Esophagus squamous epithelium (tissue), 5 donors: ENCODE measurements around the gene INTS1. TPM values are rescaled to one million over a fixed set of nuclear protein-coding genes. Genes with fewer than 3 reads are reported as not detected.
"Not testable (repeated sequence)": the region's sequence is repeated elsewhere in the genome, so short reads cannot be mapped to it uniquely, and the experiment has no call there.

Source experiments
- DNase-seq: peaks from one replicate; lab custom pipeline; 2025; lab: John Stamatoyannopoulos, UW
- H3K27ac ChIP-seq, 4 donors: fragments of 200-600 bp; sonication (generic); one replicate each; pipeline ENCODE4 v1.5.1; 2016 to 2019; ENCODE audit warnings: mild to moderate bottlenecking in 1 of 4
- H3K27me3 ChIP-seq, 4 donors: fragments of 200-600 bp; sonication (generic); 1 replicate in 3 of 4; 2 replicates in 1 of 4; pipeline versions ENCODE4 v1.5.1 to v1.6.0; 2017 to 2021; ENCODE audit warnings: antibody characterized with exemption in 1 of 4
- H3K36me3 ChIP-seq, 3 donors: fragments of 200-600 bp; sonication (generic); one replicate each; pipeline ENCODE4 v1.5.1; 2016 to 2019
- H3K4me1 ChIP-seq, 3 donors: fragments of 200-600 bp; sonication (generic); one replicate each; pipeline ENCODE4 v1.5.1; 2017 to 2019
- H3K4me3 ChIP-seq, 4 donors: fragments of 200-600 bp; sonication (generic); 1 replicate in 3 of 4; 2 replicates in 1 of 4; pipeline ENCODE4 v1.5.1; 2016 to 2019; ENCODE audit warnings: mild to moderate bottlenecking in 2 of 4, moderate library complexity in 1 of 4
- H3K9me3 ChIP-seq, 3 donors: fragments of 200-600 bp; sonication (generic); one replicate each; pipeline ENCODE4 v1.5.1; 2016 to 2019
- POLR2A ChIP-seq, 4 donors: fragments of 450-650 bp; IDR thresholded peaks; one replicate each; pipeline ENCODE4 v1.6.1; 2017; ENCODE audit warnings: antibody characterized with exemption in 4 of 4, mild to moderate bottlenecking in 4 of 4, moderate library complexity in 3 of 4
- WGBS, 2 donors: methylation state at CpG; one replicate each; pipeline ENCODE4 v1.1.5; 2018; 5-methylcytosine and 5-hydroxymethylcytosine counted together
- intact Hi-C: fragments of 100-400 bp; cut with DNase I; formaldehyde crosslinking; loops from one replicate; pipeline ENCODE4 v1.15.0; 2022
- total RNA-seq, 4 donors: library from RNA; depleted of rRNA; stranded (reverse); fragments of >200 nt; gene quantifications; one replicate each; pipeline ENCODE4 v1.1.0, GENCODE V29; 2016
- TF ChIP-seq, protein P1 (sequence below), 6 experiments: fragments of 450-650 bp in 4 of 6; fragments of 200-600 bp in 2 of 6; sonication (generic) in 2 of 6; IDR thresholded peaks; one replicate each; pipeline ENCODE4 v1.5.1; 2016 to 2019; ENCODE audit warnings: antibody characterized with exemption in 6 of 6, mild to moderate bottlenecking in 4 of 6, moderate library complexity in 4 of 6
- donor health status: DM: yes; HTN: yes; CAD: no.

Gene INTS1
- total RNA-seq, 4 donors from 2014 or later: 27.8 to 45.3 (median 36.6) TPM

DNA sequence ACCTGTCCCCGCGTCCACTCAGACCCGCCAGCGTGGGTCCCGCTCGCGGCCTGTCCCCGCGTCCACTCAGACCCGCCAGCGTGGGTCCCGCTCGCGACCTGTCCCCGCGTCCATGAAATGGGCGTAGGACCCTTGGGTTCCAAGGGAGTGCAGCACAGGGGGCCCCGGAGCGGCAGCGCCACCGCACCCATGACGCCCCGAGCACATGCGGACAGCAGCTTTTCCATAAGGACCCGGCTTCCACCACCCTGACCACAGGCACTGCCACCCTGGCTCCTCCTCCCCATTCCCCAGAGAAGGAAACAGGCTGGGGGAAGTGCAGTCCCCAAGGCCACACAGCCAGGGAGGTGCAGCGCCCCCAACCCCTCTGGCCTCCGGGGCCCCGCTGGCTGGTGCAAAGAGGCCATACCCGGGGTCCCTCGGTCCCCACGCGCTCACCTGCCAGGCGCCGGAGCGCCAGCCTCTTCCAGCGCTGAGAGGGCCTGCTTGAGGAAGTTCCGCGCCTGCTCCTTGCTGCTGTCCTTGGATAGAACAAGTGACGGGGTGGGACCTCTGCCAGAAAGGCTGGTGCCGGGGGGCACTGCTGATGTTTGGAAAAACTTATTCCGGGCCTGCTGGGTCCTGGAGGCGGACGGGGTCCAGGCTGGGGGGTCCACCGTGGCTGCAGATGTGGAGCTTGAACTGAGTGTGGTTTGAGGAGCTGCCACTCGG, 59.8 kb downstream of the INTS1 start:
- intact Hi-C loops: no loop called here
- Histone ChIP-seq H3K4me1 (peaks cover 18 to 30% (median 25%) of the 10 kb centered on the region in 3 donors), H3K9me3 (no peaks in the 10 kb centered on the region), H3K27ac (no peak overlapping the region), H3K27me3 (no peaks in the 10 kb centered on the region), H3K4me3 (no peak overlapping the region), H3K36me3 (peaks cover 8 to 52% (median 12%) of the 10 kb centered on the region in 3 donors)
- no peak for TF ChIP-seq POLR2A (IDR thresholded peaks at IDR 0.05)
- TF ChIP-seq, protein P1, sequence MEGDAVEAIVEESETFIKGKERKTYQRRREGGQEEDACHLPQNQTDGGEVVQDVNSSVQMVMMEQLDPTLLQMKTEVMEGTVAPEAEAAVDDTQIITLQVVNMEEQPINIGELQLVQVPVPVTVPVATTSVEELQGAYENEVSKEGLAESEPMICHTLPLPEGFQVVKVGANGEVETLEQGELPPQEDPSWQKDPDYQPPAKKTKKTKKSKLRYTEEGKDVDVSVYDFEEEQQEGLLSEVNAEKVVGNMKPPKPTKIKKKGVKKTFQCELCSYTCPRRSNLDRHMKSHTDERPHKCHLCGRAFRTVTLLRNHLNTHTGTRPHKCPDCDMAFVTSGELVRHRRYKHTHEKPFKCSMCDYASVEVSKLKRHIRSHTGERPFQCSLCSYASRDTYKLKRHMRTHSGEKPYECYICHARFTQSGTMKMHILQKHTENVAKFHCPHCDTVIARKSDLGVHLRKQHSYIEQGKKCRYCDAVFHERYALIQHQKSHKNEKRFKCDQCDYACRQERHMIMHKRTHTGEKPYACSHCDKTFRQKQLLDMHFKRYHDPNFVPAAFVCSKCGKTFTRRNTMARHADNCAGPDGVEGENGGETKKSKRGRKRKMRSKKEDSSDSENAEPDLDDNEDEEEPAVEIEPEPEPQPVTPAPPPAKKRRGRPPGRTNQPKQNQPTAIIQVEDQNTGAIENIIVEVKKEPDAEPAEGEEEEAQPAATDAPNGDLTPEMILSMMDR (IDR thresholded peaks at IDR 0.05): no peak
- DNase-seq: no peak
- 93 to 100% methylated on average over 1 to 17 of the region's 45 CpGs for WGBS, 2 donors

- H3K4me3 ChIP-seq, H3K27ac ChIP-seq, intact Hi-C loops, H3K27me3 ChIP-seq, DNase-seq, H3K9me3 ChIP-seq: not testable (repeated sequence)
- H3K36me3 ChIP-seq: peaks cover 8 to 52% (median 12%) of the 10 kb centered on the region in 3 donors
- H3K4me1 ChIP-seq: peaks cover 18 to 23% (median 22%) of the 10 kb centered on the region in 3 donors
- WGBS, 2 donors: 83 to 97% methylated on average over 8 to 10 of the region's 42 CpGs
Observed at GRCh38 chr7:1443587-1444200, 60.5 kb downstream of the INTS1 start.

DNA sequence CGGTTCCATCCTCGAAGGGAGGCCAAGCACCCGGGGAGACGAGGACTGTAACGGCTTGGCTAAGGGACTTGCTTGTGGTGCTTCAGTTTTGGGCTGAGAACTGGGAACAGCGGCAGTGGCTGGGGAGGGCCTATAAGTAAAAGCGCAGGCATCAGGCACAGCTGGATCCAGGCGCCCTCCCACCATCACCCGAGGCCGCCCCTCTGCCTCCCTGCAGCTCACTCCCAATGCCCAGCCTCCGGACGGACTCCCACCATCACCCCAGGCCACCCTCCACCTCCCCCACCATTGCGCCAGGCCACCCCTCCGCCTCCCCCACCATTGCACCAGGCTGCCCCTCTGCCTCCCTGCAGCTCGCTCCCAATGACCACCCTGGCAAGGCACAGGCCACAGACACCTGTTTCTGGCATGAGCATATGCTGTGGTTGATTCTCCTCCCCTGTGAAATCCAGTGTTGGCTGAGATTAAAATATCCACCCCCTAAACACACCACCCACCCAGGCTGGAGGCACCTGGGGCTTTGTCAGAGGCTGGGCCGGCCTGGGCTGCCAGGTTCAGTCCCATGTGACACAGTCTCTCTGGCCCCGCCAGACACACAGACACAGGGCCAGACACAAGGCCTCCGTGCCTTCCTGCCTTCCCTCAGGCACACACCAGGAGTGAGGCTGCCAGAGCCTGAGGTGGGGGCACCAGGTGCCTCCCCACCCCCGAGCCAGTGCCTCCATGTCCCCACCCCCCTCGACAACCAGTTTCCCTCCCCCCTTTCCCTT, 61.6 kb downstream of the INTS1 start:
- TF ChIP-seq POLR2A (IDR thresholded peaks at IDR 0.05): no peak
- TF ChIP-seq, protein P1 (IDR thresholded peaks at IDR 0.05): no peak
- Histone ChIP-seq H3K9me3 (no peaks in the 10 kb centered on the region), H3K4me3 (no peak overlapping the region), H3K36me3 (peaks cover 11 to 61% (median 15%) of the 10 kb centered on the region in 3 donors), H3K27ac (no peak overlapping the region), H3K27me3 (no peaks in the 10 kb centered on the region), H3K4me1 (peaks cover 9 to 11% (median 11%) of the 10 kb centered on the region in 3 donors)
- no peak for DNase-seq
- intact Hi-C loops: no loop called here
- 62 to 77% methylated on average over 8 to 12 of the region's 20 CpGs for WGBS, 2 donors

GRCh38 chr7:1441615-1442354, 62.4 kb downstream of the INTS1 start:
- no peaks in the 10 kb centered on the region for H3K27me3 ChIP-seq
- 76 to 88% methylated on average over 20 to 27 of the region's 41 CpGs for WGBS, 2 donors
- DNase-seq: no peak
- peaks cover 2 to 4% (median 3%) of the 10 kb centered on the region in 3 donors for H3K4me1 ChIP-seq
- no peaks in the 10 kb centered on the region for H3K9me3 ChIP-seq
- peaks cover 12 to 69% (median 15%) of the 10 kb centered on the region in 3 donors for H3K36me3 ChIP-seq
- H3K4me3 ChIP-seq: no peak overlapping the region
- TF ChIP-seq, protein P1 (IDR thresholded peaks at IDR 0.05): no peak
- no peak for TF ChIP-seq POLR2A (IDR thresholded peaks at IDR 0.05)
- no peak overlapping the region for H3K27ac ChIP-seq
- intact Hi-C loops: no loop called here

DNA sequence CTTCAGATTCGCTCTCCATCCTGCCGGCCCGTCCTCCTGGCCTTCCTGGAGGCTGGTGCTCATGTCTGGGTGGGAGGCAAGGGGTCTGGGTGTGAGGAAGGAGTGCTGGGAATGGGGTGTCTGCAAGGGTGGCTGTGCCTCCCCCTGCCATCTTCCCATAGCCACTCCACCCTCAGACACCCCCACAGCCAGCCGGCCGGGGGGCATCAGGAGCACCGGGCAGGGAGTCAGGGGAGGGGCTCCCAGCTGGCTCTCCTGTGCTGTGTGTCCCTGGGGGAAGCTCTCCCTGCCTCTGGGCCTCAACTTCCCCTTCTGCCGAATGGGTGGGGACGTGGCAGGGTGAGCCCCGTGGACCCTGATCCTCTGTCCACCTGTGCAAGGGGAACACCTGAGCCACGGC, 63.6 kb downstream of the INTS1 start:
- intact Hi-C loops: no loop called here
- Histone ChIP-seq H3K27me3 (no peaks in the 10 kb centered on the region), H3K36me3 (peaks cover 12 to 79% (median 15%) of the 10 kb centered on the region in 3 donors), H3K9me3 (no peaks in the 10 kb centered on the region), H3K27ac (no peak overlapping the region), H3K4me3 (no peak overlapping the region), H3K4me1 (no peaks in the 10 kb centered on the region)
- TF ChIP-seq, protein P1 (IDR thresholded peaks at IDR 0.05): no peak
- no peak for TF ChIP-seq POLR2A (IDR thresholded peaks at IDR 0.05)
- DNase-seq: no peak
- WGBS, 2 donors: no CpG with 5 or more reads among the region's 10 CpGs
